Mesenchymal stem cell (in vitro differentiated cells and primary cell): ENCODE results near the gene CORT.
"Not testable (repeated sequence)": the region's sequence is repeated elsewhere in the genome, so short reads cannot be mapped to it uniquely, and the experiment has no call there.

Experiments
- DNase-seq: peaks from one replicate; pipeline ENCODE4 v3.0.0-alpha.2; 2013
- H2AFZ ChIP-seq: one replicate; pipeline ENCODE4 v1.6.1; 2013; ENCODE audit warnings: low read depth, mild to moderate bottlenecking, control low read depth, inconsistent platforms, low read length, moderate library complexity
- H2AK5ac ChIP-seq: 2 replicates; pipeline ENCODE4 v1.6.1; 2013; ENCODE audit warnings: low read length, moderate library complexity, mild to moderate bottlenecking, inconsistent platforms; ENCODE audit not compliant: severe bottlenecking
- H2BK120ac ChIP-seq: one replicate; pipeline ENCODE4 v1.6.1; 2013; ENCODE audit warnings: low read depth, mild to moderate bottlenecking, inconsistent platforms, low read length, moderate library complexity
- H2BK12ac ChIP-seq, 2 experiments: one replicate each; pipeline ENCODE4 v1.6.1; 2013; ENCODE audit warnings: inconsistent platforms in 2 of 2, low read length in 2 of 2, mild to moderate bottlenecking in 2 of 2, moderate library complexity in 2 of 2, control low read depth in 1 of 2
- H2BK15ac ChIP-seq: one replicate; pipeline ENCODE4 v1.6.1; 2013; ENCODE audit warnings: mild to moderate bottlenecking, low read depth, inconsistent platforms; ENCODE audit not compliant: poor library complexity, severe bottlenecking
- H2BK5ac ChIP-seq: 2 replicates; pipeline ENCODE4 v1.6.1; 2013; ENCODE audit warnings: low read depth, mild to moderate bottlenecking, low read length, control low read depth, inconsistent platforms; ENCODE audit not compliant: poor library complexity, severe bottlenecking
- H3K14ac ChIP-seq, 2 experiments: one replicate each; pipeline ENCODE4 v1.6.1; 2013; ENCODE audit warnings: inconsistent platforms in 2 of 2, low read length in 2 of 2, control low read depth in 1 of 2, mild to moderate bottlenecking in 1 of 2, moderate library complexity in 1 of 2
- H3K18ac ChIP-seq, 2 experiments: one replicate each; pipeline ENCODE4 v1.6.1; 2013; ENCODE audit warnings: inconsistent platforms in 2 of 2, low read length in 2 of 2, control low read depth in 1 of 2, low read depth in 1 of 2, mild to moderate bottlenecking in 1 of 2
- H3K23ac ChIP-seq, 2 experiments: one replicate each; pipeline ENCODE4 v1.6.1; 2013; ENCODE audit warnings: inconsistent platforms in 2 of 2, low read length in 2 of 2, mild to moderate bottlenecking in 2 of 2, moderate library complexity in 2 of 2, control low read depth in 1 of 2
- H3K27ac ChIP-seq: 2 replicates; pipeline ENCODE4 v1.5.1; 2013; ENCODE audit warnings: mild to moderate bottlenecking, moderate library complexity, low read length, control low read depth, inconsistent platforms; ENCODE audit not compliant: poor library complexity, severe bottlenecking
- H3K27me3 ChIP-seq, 2 experiments: 2 replicates each; pipeline versions ENCODE4 v1.6.1 to v1.7.0; 2013; ENCODE audit warnings: low read length in 2 of 2, mild to moderate bottlenecking in 2 of 2, moderate library complexity in 2 of 2, control low read depth in 1 of 2, inconsistent platforms in 1 of 2; ENCODE audit not compliant: control insufficient read depth in 1 of 2, insufficient read depth in 1 of 2
- H3K36me3 ChIP-seq, 2 experiments: 2 replicates each; pipeline versions ENCODE4 v1.6.1 to v1.7.0; 2013; ENCODE audit warnings: low read length in 2 of 2, control low read depth in 1 of 2, inconsistent platforms in 1 of 2, low read depth in 1 of 2, mild to moderate bottlenecking in 1 of 2; ENCODE audit not compliant: insufficient read depth in 2 of 2, control insufficient read depth in 1 of 2
- H3K4ac ChIP-seq, 2 experiments: one replicate each; pipeline ENCODE4 v1.6.1; 2013; ENCODE audit warnings: inconsistent platforms in 2 of 2, low read length in 2 of 2, mild to moderate bottlenecking in 2 of 2, moderate library complexity in 2 of 2, control low read depth in 1 of 2, low read depth in 1 of 2
- H3K4me1 ChIP-seq: 2 replicates; pipeline ENCODE4 v1.6.1; 2013; ENCODE audit warnings: low read depth, low read length, control low read depth; ENCODE audit not compliant: control insufficient read depth, insufficient read depth
- H3K4me2 ChIP-seq: 2 replicates; pipeline ENCODE4 v1.6.1; 2013; ENCODE audit warnings: low read length, mild to moderate bottlenecking, inconsistent platforms; ENCODE audit not compliant: poor library complexity, severe bottlenecking
- H3K4me3 ChIP-seq, 2 experiments: 2 replicates each; pipeline versions ENCODE4 v1.5.1 to v1.7.0; 2013; ENCODE audit warnings: low read length in 2 of 2, mild to moderate bottlenecking in 2 of 2, control low read depth in 1 of 2, low read depth in 1 of 2; ENCODE audit not compliant: insufficient read depth in 1 of 2
- H3K79me1 ChIP-seq: replicated peaks from 2 replicates; pipeline ENCODE4 v1.6.1; 2013; ENCODE audit warnings: mild to moderate bottlenecking, control low read depth, low read length, inconsistent platforms; ENCODE audit not compliant: poor library complexity, severe bottlenecking
- H3K9ac ChIP-seq: 2 replicates; pipeline ENCODE4 v1.7.0; 2013; ENCODE audit warnings: mild to moderate bottlenecking, low read length, moderate library complexity
- H3K9me3 ChIP-seq: 2 replicates; pipeline ENCODE4 v1.7.0; 2013; ENCODE audit warnings: mild to moderate bottlenecking, low read length; ENCODE audit not compliant: control insufficient read depth
- H4K8ac ChIP-seq: one replicate; pipeline ENCODE4 v1.6.1; 2013; ENCODE audit warnings: inconsistent platforms, mild to moderate bottlenecking, low read length, moderate library complexity
- H4K91ac ChIP-seq: one replicate; pipeline ENCODE4 v1.6.1; 2013; ENCODE audit warnings: mild to moderate bottlenecking, low read length, inconsistent platforms
- WGBS: methylation state at CpG from one replicate; pipeline ENCODE4 v1.1.7; 2013; ENCODE audit warnings: mixed read lengths; 5-methylcytosine and 5-hydroxymethylcytosine counted together

Gene CORT

DNA sequence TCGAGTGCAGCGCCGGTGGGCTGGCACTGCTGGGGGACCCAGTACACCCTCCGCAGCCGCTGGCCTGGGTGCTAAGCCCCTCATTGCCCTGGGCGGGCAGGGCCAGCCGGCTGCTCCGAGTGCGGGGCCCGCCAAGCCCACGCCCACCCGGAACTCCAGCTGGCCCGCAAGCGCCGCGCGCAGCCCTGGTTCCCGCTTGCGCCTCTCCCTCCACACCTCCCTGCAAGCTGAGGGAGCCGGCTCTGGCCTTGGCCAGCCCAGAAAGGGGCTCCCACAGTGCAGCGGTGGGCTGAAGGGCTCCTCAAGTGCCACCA lies 23.3 kb upstream of the CORT start:
- H3K14ac ChIP-seq, H2BK5ac ChIP-seq, H3K23ac ChIP-seq, H2AK5ac ChIP-seq, H3K27ac ChIP-seq, H2AFZ ChIP-seq, H3K4me2 ChIP-seq, H3K4me1 ChIP-seq, H3K18ac ChIP-seq, H3K79me1 ChIP-seq, H4K8ac ChIP-seq, H3K9ac ChIP-seq, H3K27me3 ChIP-seq, H4K91ac ChIP-seq, H3K9me3 ChIP-seq, DNase-seq, H2BK12ac ChIP-seq, H2BK120ac ChIP-seq, H3K4ac ChIP-seq, H3K4me3 ChIP-seq, H2BK15ac ChIP-seq: not testable (repeated sequence)
- WGBS = 98% methylated on average over 18 of the region's 21 CpGs
- peaks cover 2 to 21% of the 10 kb centered on the region in 2 experiments for H3K36me3 ChIP-seq

DNA sequence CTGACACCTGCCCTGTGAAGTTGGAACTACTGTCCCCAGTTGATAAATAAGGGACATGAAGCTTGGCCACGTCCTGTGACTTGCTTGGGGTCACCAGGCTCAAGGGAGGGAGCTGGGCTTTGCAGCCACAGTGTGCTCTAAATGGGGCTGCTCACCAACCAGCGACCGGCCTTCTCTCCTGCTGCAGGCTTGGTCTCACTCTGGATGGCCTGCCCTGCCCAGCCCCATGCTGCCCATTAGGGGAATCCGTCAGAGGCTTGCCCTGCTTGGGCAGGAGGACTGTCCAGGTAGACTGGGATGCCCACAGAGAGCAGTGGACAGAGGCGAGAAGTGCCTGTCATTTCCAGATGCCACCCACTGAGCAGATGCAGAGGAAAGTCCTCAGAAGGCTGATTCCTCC lies 20.8 kb upstream of the CORT start:
- no peak overlapping the region for H2BK120ac ChIP-seq
- H3K14ac ChIP-seq = no peak overlapping the region
- H2BK15ac ChIP-seq = no peak overlapping the region
- H3K36me3 ChIP-seq = peaks cover 0 to 2% of the 10 kb centered on the region in 2 experiments
- H3K27ac ChIP-seq = no peak overlapping the region
- H3K18ac ChIP-seq = no peak overlapping the region
- H2BK12ac ChIP-seq = no peak overlapping the region
- H3K9ac ChIP-seq = no peak overlapping the region
- 81% methylated on average over 5 of the region's 5 CpGs for WGBS
- H2AK5ac ChIP-seq = no peak overlapping the region
- peak overlapping the region in 1 of 2 experiments; percentile 5 for H3K4ac ChIP-seq
- H3K79me1 ChIP-seq = peaks cover 22% of the 10 kb centered on the region
- DNase-seq = no peak
- no peak overlapping the region for H2BK5ac ChIP-seq
- no peak overlapping the region for H3K4me3 ChIP-seq
- no peaks in the 10 kb centered on the region for H3K9me3 ChIP-seq
- H2AFZ ChIP-seq = no peak overlapping the region
- H3K4me2 ChIP-seq = no peak overlapping the region
- H3K4me1 ChIP-seq = peaks cover 14% of the 10 kb centered on the region
- H4K91ac ChIP-seq = no peak overlapping the region
- H3K23ac ChIP-seq = no peak overlapping the region
- no peak overlapping the region for H4K8ac ChIP-seq
- no peaks in the 10 kb centered on the region for H3K27me3 ChIP-seq

- Histone ChIP-seq H3K9me3 (no peaks in the 10 kb centered on the region), H2BK12ac (no peak overlapping the region), H4K8ac (peak overlapping the region; percentile 95), H2AK5ac (no peak overlapping the region), H3K23ac (no peak overlapping the region), H3K4me1 (peaks cover 14% of the 10 kb centered on the region), H3K4me2 (peak overlapping the region; percentile 96), H2BK5ac (no peak overlapping the region), H2BK120ac (no peak overlapping the region), H3K9ac (peak overlapping the region; percentile 97), H3K4me3 (peak overlapping the region; percentile 80 to 91), H3K36me3 (no peaks in the 10 kb centered on the region), H3K14ac (peak overlapping the region in 1 of 2 experiments; percentile 53), H3K27ac (no peak overlapping the region), H3K79me1 (peaks cover 23% of the 10 kb centered on the region), H4K91ac (peak overlapping the region; percentile 80), H3K27me3 (no peaks in the 10 kb centered on the region), H2AFZ (peak overlapping the region; percentile 88), H2BK15ac (no peak overlapping the region), H3K4ac (peak overlapping the region in 1 of 2 experiments; percentile 85), H3K18ac (peak overlapping the region; percentile 61 to 62)
- DNase-seq = no peak
- 54% methylated on average over 16 of the region's 16 CpGs for WGBS
Measured at GRCh38 chr1:10429868-10430215, 20.0 kb upstream of the CORT start.

DNA sequence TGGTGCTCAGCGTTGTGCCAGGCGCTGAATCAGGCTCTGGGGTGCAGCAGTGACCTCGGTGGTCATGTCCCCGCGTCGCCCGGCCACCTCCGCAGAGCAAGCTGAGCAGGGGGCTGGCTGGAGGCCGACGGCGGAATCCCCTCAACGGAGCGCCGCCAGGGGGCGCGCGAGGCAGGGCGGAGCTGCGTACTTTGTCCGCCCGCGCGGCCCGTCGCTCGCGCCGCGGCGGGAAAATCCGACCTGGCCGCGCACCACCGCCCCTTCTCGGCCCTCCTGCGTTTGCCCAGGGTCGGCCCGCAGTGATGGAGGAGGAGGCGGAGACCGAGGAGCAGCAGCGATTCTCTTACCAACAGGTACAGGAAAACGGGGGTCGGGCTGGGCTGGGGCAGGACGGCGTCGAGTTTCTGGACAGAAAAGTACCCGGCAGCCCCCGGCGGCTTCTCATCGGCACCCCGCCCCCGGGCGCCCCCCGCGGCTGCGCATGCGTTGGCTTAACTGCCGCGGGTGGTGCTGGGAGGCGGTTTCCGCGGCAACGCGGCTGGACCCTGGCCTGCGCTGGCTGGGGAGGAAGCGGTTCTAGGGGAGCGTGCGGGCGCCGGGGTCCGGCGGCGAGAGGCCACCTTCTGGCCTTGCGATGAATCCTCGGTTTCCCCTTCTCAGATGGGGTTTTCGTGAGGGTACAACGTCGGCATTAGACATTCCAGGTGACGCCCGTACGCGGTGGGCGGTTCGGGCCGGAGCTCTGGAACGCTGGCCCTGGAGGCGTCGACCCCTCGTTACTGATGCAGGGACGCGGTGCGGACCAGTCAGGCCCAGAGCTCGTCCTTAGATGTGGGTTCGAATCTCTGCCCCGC lies 19.4 kb upstream of the CORT start, which contains the start of gene CENPS:
TSS of gene CENPS (plus strand) at position 218 of the 854 bp plus-strand sequence. CDS start at position 303, 85 bp downstream.
- H3K4me1 ChIP-seq = peaks cover 14% of the 10 kb centered on the region
- peak; percentile 93 for DNase-seq
- peak within 1 kb of the TSS in 1 of 2 experiments; percentile 73 for H3K14ac ChIP-seq
- peak within 1 kb of the TSS in 1 of 2 experiments; percentile 86 for H2BK12ac ChIP-seq
- peak within 1 kb of the TSS; percentile 86 for H4K91ac ChIP-seq
- peak within 1 kb of the TSS; percentile 96 for H3K4me2 ChIP-seq
- H3K27ac ChIP-seq = peak within 1 kb of the TSS; percentile 75
- H2BK15ac ChIP-seq = peak within 1 kb of the TSS; percentile 69
- H3K4me3 ChIP-seq = peak within 1 kb of the TSS; percentile 80 to 91
- no peaks in the 10 kb centered on the region for H3K9me3 ChIP-seq
- H3K9ac ChIP-seq = peak within 1 kb of the TSS; percentile 97
- H3K18ac ChIP-seq = peak within 1 kb of the TSS; percentile 86 to 96
- H3K23ac ChIP-seq = no peak within 1 kb of the TSS
- H2AK5ac ChIP-seq = no peak within 1 kb of the TSS
- H3K79me1 ChIP-seq = peaks cover 28% of the 10 kb centered on the region
- WGBS = under 1% methylated on average over 76 of the region's 95 CpGs
- H3K36me3 ChIP-seq = peaks cover 0 to 5% of the 10 kb centered on the region in 2 experiments
- H2BK120ac ChIP-seq = no peak within 1 kb of the TSS
- H3K27me3 ChIP-seq = no peaks in the 10 kb centered on the region
- H4K8ac ChIP-seq = peak within 1 kb of the TSS; percentile 95
- peak within 1 kb of the TSS; percentile 99 for H2AFZ ChIP-seq
- H3K4ac ChIP-seq = peak within 1 kb of the TSS; percentile 59 to 91
- H2BK5ac ChIP-seq = peak within 1 kb of the TSS; percentile 51
